Activated naive CD4-positive, alpha-beta T cell treated with anti-CD3 and anti-CD28 coated beads, Interleukin-2, amount 50 U/mL, for 16 hours (primary cell): Measurements from ENCODE around the gene CABP2.
"Not testable (repeated sequence)": the region's sequence is repeated elsewhere in the genome, so short reads cannot be mapped to it uniquely, and the experiment has no call there.

Source experiments
- DNase-seq: peaks from one replicate; pipeline ENCODE4 v3.0.0-alpha.2; 2020

Gene CABP2

DNA sequence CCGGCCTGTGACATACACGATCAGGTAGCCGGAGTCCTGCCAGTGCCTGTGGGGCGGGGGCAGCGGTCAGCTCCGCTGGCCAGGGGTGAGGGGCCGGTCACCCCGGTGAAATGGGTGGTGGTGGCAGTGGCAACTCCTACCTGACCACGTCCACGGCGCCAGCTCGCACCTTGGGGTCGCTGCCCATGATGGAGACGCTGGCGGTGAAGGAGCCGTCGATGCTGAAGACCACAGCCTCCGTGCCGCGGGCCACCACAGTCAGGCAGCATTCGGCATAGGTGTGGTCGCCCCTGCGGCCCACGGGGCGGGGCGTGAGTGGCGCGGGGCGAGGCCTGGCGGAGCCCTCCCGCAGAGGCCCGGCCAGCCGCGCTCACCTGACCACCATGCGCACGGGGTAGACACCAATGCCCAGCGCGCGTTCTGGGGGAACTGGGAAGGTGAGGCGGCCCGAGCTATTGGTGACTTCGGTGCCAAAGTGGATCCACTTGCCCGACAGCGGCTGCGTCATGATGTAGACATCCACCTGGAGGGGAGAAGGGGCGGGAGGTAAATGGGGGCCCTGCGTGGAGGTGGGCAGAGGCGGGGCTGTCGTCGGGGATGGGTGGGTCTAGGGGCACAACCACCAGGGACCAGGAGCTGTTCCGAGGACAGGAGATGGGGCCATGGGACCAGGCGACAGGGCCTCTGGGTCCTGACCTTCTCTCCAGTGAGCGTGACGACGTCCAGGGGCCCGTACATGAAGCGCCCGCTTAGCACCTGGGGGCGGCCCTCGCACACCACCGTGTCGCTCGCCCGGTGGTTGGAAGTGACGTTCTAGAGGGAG lies 29.5 kb downstream of the CABP2 start:
- no peak for DNase-seq

DNA sequence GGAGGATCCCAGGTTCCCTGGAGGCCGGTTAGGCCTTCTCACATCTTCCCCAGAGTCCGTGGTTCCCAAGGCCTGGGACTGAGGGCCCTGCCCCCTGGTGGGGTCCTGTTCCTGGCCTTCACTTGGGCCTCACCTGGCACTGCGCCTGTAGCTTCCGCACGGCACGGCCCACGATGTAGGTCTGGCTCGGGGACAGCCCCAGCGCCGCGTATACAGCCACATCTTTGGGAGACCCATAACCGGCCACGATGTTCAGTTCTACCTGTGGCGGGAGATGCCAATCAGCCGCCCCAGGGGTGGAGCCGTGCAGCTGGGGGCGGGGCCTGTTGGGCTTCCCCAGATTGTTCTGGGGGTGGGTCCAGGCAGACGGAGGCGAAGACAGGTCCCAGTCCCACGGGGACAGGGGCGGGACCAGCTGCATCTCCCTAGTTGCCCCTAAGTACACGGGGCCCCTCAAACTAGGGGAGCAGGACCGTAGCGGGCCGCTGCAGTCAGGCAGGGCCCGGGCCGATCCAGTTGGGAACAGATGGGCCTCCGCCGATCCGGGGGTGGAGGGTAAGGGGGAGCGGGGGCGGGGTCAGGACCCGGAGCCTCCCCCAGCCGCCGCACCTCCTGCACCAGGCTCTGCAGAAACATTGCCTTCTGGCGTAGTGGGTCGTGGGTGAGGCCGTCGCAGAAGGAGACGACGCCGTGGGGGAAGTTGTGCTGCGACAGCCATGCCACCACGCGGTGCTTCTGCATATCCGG lies 30.3 kb downstream of the CABP2 start:
- no peak for DNase-seq

DNA sequence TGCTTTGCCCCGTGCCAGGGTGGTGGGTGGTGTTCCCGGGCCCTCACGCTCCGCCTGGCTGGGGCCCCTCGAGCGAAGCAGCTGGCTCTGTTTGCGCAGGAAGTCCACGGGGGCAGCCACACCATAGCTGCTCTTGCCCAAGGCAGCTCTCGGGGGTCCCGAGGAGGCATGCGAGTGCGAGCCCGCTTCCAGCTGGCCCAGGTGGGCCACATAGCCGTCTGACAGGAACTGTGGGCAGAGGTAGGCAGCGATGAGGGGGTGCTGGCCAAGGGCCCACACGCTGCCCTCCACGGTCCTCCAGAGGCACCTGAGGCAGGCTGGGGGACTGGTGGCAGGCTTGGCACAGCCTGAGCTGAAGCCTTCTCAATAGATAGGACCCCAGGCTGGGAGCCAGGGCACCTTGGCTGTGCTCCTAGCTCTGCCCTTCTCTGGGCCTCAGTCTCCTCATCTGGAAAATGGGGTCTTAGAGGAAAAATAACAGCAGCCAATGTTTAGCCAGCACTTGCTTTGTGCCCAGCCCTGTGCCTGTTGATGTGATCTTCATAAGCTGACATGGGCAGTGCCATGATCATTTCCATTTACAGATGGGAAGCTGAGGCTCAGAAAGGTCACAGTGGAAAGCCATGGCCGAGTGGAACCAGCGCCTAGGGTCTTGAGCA lies 31.0 kb downstream of the CABP2 start:
- DNase-seq, result no peak

DNA sequence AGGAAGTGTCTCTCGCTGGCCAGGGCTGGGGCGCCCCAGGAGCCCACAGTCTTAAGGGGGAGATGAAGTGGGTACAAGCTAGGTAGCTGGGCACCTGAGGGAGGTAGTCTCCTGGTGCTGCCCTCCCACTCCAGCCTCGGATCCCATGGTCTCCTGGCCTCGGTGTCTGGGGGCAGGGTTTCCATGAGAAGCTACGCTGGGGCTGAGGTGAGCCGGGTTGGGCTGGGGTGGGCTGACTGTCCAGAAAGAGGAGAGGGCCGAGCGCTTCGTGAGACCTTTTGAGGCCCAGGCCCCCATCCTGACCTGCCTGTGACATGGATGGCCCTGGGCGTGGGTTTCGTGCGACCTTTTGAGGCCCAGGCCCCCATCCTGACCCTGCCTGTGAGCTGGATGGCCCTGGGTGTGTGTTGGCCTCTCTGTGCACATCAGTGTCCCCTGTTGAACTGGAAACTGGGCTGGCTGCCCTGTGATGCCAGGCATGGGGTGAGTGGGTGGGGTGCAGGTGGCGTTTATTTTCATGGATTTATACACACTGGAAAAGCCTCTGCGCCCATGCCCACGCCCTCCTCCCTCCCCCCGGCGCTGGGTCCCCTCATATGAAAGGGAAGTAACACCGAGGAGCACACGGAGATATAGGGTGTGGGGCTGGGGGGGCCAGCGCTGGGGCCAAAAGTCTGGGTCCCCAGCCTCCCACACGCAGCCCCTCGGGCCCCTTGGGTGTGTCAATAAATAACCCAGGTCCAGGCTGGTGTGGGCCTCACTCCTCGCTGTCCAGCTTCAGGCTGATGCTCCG lies 31.8 kb downstream of the CABP2 start:
- no peak for DNase-seq

DNA sequence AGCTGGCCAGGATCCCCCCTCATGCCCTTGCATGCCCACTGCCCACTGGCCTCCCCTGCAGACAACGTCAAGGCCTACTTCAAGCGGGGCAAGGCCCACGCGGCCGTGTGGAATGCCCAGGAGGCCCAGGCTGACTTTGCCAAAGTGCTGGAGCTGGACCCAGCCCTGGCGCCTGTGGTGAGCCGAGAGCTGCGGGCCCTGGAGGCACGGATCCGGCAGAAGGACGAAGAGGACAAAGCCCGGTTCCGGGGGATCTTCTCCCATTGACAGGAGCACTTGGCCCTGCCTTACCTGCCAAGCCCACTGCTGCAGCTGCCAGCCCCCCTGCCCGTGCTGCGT lies 32.5 kb downstream of the CABP2 start:
- no peak for DNase-seq

DNA sequence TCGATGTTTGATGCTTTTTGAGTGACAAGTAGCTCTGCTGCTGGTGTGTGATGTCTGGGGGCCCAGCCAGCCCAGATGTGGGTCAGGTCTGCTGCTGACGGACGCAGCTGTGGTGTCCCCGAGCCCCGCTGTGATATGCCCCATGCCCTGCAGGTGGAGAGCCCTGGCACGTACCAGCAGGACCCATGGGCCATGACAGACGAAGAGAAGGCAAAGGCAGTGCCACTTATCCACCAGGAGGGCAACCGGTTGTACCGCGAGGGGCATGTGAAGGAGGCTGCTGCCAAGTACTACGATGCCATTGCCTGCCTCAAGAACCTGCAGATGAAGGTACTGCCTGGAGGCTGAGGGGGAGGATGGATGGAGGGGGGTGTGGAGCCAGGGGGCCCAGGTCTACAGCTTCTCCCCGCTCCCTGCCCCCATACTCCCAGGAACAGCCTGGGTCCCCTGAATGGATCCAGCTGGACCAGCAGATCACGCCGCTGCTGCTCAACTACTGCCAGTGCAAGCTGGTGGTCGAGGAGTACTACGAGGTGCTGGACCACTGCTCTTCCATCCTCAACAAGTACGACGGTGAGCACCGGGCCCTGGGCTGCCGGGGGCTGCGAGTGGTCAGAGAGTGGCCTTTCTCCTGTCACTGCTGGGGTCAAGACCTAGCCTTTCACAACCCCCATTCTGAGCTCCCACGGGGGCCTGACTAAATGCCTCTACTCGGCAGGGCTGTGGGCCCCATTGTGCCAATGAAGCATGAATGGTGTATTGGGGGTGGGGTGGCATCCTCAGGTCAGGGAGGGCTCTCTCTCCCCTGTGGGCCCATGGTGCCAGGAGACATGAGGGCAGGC lies 33.1 kb downstream of the CABP2 start:
- DNase-seq, result no peak

DNA sequence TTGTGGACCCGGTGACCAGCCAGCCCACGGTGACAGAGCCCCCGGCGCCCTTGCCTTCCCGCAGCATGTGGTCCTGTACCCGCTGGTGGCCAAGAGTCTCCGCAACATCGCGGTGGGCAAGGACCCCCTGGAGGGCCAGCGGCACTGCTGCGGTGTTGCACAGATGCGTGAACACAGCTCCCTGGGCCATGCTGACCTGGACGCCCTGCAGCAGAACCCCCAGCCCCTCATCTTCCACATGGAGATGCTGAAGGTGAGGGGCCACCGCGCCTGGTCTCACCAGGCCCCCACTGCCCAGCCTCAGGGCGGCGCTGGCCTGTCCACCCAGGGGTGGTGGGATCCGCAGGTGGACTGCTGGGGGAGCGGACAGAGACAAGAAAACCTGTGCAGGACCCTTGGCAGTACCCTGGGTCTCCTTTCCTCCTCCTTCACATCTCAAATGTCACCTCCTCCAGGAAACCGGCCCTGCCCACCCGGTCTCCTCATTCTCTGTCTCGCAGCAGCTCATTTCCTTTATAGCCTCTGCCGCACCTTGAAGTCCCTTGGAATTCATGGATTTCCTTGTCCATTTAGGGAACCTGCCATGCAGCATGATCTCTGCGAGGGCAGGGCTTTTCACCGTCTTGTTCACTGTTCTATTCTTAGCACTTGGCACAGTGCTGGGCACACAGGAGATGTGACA lies 33.9 kb downstream of the CABP2 start:
- DNase-seq, result no peak

DNA sequence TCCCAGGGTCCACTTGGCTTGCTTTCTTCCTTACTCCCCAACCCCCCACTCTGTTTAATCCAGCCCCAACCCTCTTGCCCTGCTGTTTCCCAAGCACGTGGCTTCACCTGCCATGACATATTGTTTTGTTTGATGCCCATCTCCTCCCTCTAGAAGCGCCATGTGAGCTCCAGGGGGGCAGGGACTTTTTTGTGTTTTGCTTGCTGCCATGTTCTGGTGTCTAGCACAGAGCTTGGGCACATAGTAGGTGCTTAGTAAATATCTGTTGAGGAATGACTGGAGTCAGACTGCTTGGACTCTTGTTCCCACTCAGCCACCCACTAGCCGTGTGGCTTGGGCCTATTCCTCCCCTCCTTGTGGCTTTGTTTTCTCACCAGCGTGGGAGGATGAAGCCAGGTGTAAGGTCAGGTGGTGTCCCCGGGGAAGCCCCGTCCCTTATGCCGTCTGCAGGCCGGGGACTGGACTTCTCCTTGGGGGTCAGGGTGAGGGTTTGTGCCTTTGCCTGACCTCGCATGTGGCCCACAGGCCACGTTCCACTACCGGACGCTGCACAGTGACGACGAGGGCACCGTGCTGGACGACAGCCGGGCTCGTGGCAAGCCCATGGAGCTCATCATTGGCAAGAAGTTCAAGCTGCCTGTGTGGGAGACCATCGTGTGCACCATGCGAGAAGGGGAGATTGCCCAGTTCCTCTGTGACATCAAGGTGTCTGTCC lies 36.6 kb downstream of the CABP2 start:
- no peak for DNase-seq

DNA sequence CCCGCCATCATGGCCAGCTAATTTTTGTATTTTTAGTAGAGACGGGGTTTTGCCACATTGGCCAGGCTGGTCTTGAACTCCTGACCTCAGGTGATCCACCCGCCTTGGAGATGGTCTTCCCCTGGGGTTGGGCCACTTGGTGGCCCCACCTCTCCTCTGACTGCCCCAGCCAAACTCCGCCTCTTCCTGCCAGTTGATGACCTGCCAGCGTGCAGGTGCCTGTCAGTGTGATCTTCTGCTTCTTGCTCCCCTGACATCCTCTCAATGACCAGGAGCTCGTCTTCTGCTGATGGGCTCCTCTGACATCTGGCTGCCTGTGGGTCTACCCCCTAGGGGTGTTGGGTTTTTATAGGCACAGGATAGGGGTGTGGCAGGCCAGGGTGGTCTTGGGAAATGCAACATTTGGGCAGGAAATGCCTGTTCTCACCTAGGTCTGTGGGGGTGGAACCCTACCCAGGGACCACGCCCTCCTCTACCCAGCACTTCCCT lies 37.3 kb downstream of the CABP2 start:
- DNase-seq, result not testable (repeated sequence)

DNA sequence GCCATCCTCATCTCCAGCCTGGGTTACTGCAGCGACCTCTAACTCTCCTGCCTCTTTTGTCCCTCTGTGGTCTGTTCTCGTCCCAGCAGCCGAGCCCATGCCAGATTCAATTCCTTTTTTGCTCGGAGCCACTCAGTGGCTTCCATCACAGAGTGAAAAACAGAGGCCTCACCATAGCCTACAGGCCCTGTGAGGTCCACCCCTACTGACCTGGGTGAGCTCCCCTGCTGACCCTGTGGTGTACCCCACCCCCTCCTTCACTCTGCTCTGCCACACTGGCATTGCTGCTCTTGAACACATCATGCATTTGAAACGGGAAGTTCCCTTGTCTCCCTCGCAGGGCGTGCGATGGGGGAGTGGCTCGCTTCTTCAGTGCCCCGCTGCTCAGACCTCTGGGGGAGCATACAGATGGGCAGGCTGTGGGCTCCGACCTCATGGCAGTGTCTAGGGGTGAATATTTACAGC lies 38.4 kb downstream of the CABP2 start:
- peak; percentile 65 for DNase-seq

DNA sequence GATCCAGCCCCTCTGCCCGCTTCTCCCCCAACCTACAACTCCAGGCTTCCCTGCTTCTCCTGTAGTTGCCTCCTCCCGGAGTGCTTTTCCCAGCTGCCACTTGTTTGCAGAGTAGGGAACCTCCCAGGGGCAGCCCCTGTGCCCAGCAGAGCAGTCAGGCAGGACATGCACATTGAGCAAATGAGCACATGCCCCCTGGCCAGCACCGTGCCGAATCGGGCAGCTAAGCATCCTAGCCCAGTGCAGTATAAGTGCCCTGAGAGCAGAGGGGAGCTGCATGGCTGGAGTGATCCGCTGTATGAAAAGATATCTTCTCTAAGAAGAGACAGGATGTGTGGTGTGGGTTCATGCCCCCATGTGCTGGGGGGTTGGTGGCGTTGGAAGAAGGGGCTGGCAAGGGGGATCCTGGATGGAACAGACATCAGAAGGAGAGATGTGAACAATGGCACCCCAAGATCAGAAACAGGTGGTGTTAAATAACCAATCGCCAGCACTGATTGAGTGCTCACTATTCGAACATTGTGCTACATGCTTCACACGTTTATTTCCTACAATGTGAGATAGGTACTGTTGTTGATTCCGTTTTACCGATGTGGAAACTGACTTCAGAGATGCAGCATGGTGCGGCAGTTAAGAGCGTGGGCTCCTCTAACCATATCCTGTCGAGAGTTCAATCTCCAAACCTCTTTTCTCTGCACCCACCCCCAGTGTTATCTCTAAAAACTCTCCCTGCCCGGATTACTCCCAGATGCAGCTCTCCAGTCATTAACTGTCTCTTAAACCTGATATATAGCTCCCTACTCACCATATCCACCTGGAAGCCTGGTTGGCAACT lies 39.2 kb downstream of the CABP2 start:
- peak; percentile 45 for DNase-seq

DNA sequence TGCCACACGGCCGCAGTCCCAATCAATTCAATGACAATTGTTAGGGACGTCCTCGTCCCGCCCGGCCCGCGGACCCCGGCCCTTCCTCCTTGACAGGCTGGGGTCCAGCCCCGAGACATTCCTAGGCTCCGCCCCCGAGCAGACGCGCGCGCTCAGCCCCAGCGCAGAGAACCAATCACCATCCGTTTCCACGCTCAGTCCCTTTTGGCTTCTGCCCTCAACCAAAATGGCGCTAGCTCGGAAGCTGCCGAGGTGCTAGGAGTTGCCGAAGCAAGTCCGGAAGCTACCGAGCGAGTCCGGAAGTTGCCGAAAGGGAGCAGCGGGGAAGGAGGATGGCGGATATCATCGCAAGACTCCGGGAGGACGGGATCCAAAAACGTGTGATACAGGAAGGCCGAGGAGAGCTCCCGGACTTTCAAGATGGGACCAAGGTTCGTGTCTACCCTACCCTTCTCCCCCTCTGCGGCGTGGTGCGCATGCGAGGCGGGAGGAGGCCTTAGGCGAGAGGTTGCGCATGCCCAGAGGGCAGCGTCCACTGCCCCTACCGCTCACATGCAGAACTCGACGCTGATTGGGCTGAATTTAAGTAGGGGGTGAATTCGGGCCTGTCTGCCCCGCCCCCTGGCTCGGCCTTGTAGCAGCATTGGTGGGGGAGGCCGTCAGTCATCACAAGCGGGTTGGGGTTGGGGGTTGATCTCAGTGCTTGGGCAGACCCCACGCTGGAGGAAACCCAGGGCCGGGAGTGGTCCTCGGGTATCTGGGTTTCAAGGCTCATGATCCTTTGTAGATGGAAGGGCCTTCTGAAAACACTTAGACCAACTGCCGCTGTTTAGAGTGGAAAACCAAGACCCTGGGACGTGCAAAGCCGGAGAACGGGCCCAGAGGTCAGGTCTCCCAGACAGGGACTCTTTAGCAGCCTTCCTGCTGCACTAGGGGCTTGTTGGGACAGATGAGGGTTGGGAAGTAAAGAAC lies 40.1 kb downstream of the CABP2 start, which contains the start of gene AIP:
AIP (plus strand) TSS at position 200 of the 972 bp plus-strand sequence; CDS start at position 333, 133 bp downstream.
- DNase-seq, result peak; percentile 98

DNA sequence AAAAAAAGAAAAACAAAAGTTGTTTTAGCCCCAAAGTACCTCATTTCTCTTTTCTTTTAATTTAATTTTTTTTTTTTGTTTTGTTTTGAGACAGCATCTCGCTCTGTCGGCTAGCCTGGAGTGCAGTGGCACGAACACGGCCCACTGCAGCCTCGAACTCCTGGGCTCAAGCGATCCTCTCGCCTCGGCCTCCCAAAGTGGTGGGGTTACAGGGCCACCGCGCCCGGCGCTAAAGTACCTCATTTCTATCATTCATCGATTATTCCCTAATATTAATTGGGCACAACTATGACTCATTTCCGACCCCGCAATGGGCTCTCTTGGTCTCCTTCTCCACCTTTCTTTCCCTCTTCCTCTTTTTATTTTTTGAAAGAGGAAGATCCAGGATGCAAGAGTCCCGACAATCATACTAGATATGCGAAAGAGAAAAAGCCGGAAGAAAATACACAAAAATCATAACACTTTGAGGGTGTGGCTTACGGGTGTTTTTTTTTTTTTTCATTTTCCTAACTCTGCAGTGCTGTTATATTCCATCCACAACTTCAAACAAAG lies 40.9 kb downstream of the CABP2 start:
- no peak for DNase-seq

DNA sequence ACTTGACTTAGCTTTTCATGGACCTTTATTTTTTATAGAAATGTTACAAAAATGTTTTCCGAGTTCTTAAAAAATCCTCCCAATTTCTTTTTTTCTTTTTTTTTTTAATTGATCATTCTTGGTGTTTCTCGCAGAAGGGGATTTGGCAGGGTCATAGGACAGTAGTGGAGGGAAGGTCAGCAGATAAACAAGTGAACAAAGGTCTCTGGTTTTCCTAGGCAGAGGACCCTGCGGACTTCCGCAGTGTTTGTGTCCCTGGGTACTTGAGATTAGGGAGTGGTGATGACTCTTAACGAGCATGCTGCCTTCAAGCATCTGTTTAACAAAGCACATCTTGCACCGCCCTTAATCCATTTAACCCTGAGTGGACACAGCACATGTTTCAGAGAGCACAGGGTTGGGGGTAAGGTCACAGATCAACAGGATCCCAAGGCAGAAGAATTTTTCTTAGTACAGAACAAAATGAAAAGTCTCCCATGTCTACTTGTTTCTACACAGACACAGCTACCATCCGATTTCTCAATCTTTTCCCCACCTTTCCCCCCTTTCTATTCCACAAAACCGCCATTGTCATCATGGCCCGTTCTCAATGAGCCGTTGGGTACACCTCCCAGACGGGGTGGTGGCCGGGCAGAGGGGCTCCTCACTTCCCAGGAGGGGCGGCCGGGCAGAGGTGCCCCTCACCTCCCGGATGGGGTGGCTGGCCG lies 45.7 kb downstream of the CABP2 start:
- not testable (repeated sequence) for DNase-seq

DNA sequence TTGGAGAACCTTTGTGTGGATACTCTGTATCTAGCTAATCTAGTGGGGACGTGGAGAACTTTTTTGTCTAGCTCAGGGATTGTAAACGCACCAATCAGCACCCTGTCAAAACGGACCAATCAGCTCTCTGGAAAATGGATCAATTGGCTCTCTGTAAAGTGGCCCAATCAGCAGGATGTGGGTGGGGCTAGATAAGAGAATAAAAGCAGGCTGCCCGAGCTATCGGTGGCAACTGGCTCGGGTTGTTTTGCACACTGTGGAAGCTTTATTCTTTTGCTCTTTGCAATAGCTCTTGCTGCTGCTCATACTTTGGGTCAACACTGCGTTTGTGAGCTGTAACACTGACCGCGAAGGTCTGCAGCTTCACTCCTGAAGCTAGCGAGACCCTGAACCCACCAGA lies 46.6 kb downstream of the CABP2 start:
- DNase-seq, result not testable (repeated sequence)

DNA sequence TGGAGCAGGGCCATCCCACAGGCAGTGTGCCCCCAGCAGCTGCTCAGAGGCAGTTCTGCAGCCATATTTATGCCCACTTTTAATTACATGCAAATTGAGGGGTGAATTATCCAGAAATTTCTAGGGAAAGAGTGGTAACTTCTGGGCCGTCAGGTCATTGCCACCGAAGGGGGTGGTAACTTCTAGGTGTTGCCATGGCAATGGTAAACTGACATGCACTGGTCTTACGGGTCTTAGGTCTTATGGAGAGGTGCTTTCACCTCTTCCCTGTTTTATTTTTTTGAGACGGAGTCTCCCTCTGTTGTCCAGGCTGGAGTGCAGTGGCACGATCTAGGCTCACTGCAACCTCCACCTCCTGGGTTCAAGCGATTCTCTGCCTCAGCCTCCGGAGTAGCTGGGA lies 50.4 kb downstream of the CABP2 start:
- no peak for DNase-seq

DNA sequence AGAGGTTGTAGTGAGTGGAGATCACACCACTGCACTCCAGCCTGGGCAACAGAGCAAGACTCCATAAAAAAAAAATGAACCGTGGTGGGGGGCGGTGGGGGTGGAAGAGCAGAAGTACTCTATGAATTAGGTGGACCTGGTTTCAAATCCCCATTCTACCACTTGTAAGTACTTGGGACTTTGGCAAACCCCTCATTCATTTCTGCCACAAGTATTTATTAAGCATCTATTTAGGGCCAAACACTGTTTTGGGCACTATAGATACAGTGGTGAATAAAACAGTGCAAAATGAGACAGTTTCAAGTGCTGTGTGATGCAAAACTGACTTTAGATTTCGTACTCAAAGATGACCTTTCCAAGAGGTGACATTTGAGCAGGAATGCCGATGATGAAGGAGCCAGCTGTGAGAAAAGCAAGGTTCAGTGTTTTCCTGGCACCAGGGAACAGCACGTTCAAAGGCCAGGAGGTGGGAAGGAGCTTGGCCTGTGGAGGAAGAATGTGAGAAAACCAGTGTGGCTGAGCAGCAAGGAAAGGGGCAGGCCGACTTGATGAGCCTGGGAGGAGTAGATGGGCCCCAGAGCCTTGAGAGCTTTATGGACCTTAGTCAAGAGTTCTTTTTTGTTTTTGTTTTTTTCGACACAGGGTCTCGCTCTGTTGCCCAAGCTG lies 52.8 kb downstream of the CABP2 start:
- no peak for DNase-seq
